ENCODE data around the gene GFY. TPM values are rescaled to one million over a fixed set of nuclear protein-coding genes. Genes with fewer than 3 reads are reported as not detected.
"Not testable (repeated sequence)": the region's sequence is repeated elsewhere in the genome, so short reads cannot be mapped to it uniquely, and the experiment has no call there.

The GFY gene
- total RNA-seq, 2 donors from 2014 or later: not detected

- no peak for ATAC-seq
- intact Hi-C loops (cut with DNase I): no loop called here
These were observed 31.1 kb downstream of the GFY start for GRCh38 chr19:49456326-49456725.

GRCh38 chr19:49458567-49458903, 33.3 kb downstream of the GFY start:
- DNase-seq (no peak), ATAC-seq (no peak)
- intact Hi-C loops (cut with DNase I): no loop called here

More at GRCh38 chr19:49456326-49456725, 31.1 kb downstream of the GFY start:
- no peak for DNase-seq

- ATAC-seq (no peak), DNase-seq (no peak)
- intact Hi-C loops (cut with DNase I): no loop called here
These were observed 34.2 kb downstream of the GFY start for GRCh38 chr19:49459388-49459787.

GRCh38 chr19:49461130-49461529, 35.9 kb downstream of the GFY start:
- ATAC-seq; intact Hi-C loops (cut with DNase I): not testable (repeated sequence)

GRCh38 chr19:49461656-49462055, 36.5 kb downstream of the GFY start:
- no peak for DNase-seq
- no peak for ATAC-seq
- intact Hi-C loops (cut with DNase I): no loop called here

More at GRCh38 chr19:49461130-49461529, 35.9 kb downstream of the GFY start:
- DNase-seq: not testable (repeated sequence)

- intact Hi-C loops (cut with DNase I): no loop called here
- no peak for ATAC-seq
- no peak for DNase-seq
These were observed 37.3 kb downstream of the GFY start for GRCh38 chr19:49462492-49462891.

GRCh38 chr19:49463960-49464740, 39.0 kb downstream of the GFY start:
- intact Hi-C loops (cut with DNase I): no loop called here
- no peak for ATAC-seq

GRCh38 chr19:49465371-49465770, 40.2 kb downstream of the GFY start:
- intact Hi-C loops (cut with DNase I): no loop called here
- no peak for ATAC-seq

More at GRCh38 chr19:49463960-49464740, 39.0 kb downstream of the GFY start:
- DNase-seq: no peak

GRCh38 chr19:49468199-49468598, 43.0 kb downstream of the GFY start:
- ATAC-seq (no peak), DNase-seq (no peak)
- intact Hi-C loops (cut with DNase I): no loop called here

More at GRCh38 chr19:49465371-49465770, 40.2 kb downstream of the GFY start:
- DNase-seq: no peak

GRCh38 chr19:49468746-49469447, 43.7 kb downstream of the GFY start:
- DNase-seq: peak; percentile 91
- peak; percentile 67 to 86 for ATAC-seq
- intact Hi-C loops (cut with DNase I): no loop called here

- ATAC-seq (no peak), DNase-seq (no peak)
- intact Hi-C loops (cut with DNase I): no loop called here
These were observed 44.8 kb downstream of the GFY start for GRCh38 chr19:49469828-49470614.

- DNase-seq (no peak), ATAC-seq (no peak)
- intact Hi-C loops (cut with DNase I): no loop called here
These were observed 45.4 kb downstream of the GFY start for GRCh38 chr19:49470615-49470978.

- no peak for DNase-seq
- intact Hi-C loops (cut with DNase I): no loop called here
- ATAC-seq: no peak
These were observed 47.7 kb downstream of the GFY start for GRCh38 chr19:49472936-49473335.

GRCh38 chr19:49473501-49473867, 48.3 kb downstream of the GFY start:
- intact Hi-C loops (cut with DNase I); ATAC-seq; DNase-seq: not testable (repeated sequence)

GRCh38 chr19:49473868-49474541, 48.8 kb downstream of the GFY start, which contains the start of gene FLT3LG:
TSS of gene FLT3LG (plus strand) at chr19:49474215. CDS start at chr19:49474640, 425 bp downstream.
- DNase-seq: peak; percentile 81
- peak; percentile 65 to 77 for ATAC-seq
- intact Hi-C loops (cut with DNase I): no loop called here

- intact Hi-C loops (cut with DNase I): no loop called here
- no peak for DNase-seq
- peak in 1 of 2 donors; percentile 1 for ATAC-seq
These were observed 49.3 kb downstream of the GFY start for GRCh38 chr19:49474542-49474924.

GRCh38 chr19:49475191-49475917, 50.2 kb downstream of the GFY start:
- intact Hi-C loops (cut with DNase I): no loop called here
- no peak for ATAC-seq
- peak; percentile 29 for DNase-seq

- intact Hi-C loops (cut with DNase I): no loop called here
- DNase-seq (peak; percentile 61), ATAC-seq (peak in 1 of 2 donors; percentile 31)
These were observed 51.0 kb downstream of the GFY start for GRCh38 chr19:49475995-49476880.
